Right cardiac atrium (tissue), 5 donors: ENCODE measurements around the gene DCUN1D3. TPM values are rescaled to one million over a fixed set of nuclear protein-coding genes. Genes with fewer than 3 reads are reported as not detected.

Source experiments
- polyA plus RNA-seq: library from polyadenylated mRNA; stranded (reverse); fragments of 200-250 nt; gene quantifications from one replicate; pipeline ENCODE4 v1.2.3, GENCODE V29; 2013
- total RNA-seq, 4 donors: library from RNA; stranded (reverse); fragmentation: NEBNext Ultra II Directional; extraction: Animal tissue kit (Norgen Biotek cat#: 25700); gene quantifications; one replicate each; pipeline ENCODE4 v1.2.1, GENCODE V29; 2021
- donor health status: healthy with polysubstance abuse.
- donor health status: DM: no; HTN: yes; CAD: no.
- donor health status: DM: no; HTN: no; CAD: no.
- donor health status: DM: no; HTN: yes; CAD: no; lungs with severe emphysema.
- donor health status: DM: yes; HTN: yes; CAD: no.

DCUN1D3 gene
- total and polyA plus RNA-seq, 5 donors: 4.7 to 20.2 (median 10.4) TPM

Other genes with a start within 250 kb of the DCUN1D3 start
- gene ACSM1, start 202.7 kb downstream of the DCUN1D3 start, total RNA-seq: under 1 TPM in 3 of 4 donors, not detected in 1; 0.17 to 0.26 (median 0.23) TPM
- 0.23 TPM for gene ACSM1, start 202.7 kb downstream of the DCUN1D3 start, polyA plus RNA-seq
- 10 to 100 TPM; 21.6 to 22.3 (median 22.0) TPM for gene THUMPD1, start 158.5 kb downstream of the DCUN1D3 start, total RNA-seq
- 11.7 TPM for gene THUMPD1, start 158.5 kb downstream of the DCUN1D3 start, polyA plus RNA-seq
- 10 to 100 TPM; 12.0 to 21.4 (median 17.5) TPM for gene ACSM3, start 136.3 kb downstream of the DCUN1D3 start, total RNA-seq
- 8.1 TPM for gene ACSM3, start 136.3 kb downstream of the DCUN1D3 start, polyA plus RNA-seq
- 10 to 100 TPM; 10.1 to 14.0 (median 11.1) TPM for gene ERI2, start 93.9 kb downstream of the DCUN1D3 start, total RNA-seq
- 5.4 TPM for gene ERI2, start 93.9 kb downstream of the DCUN1D3 start, polyA plus RNA-seq
- gene REXO5, start 93.8 kb downstream of the DCUN1D3 start, total RNA-seq: 1 to 10 TPM; 2.3 to 3.8 (median 2.9) TPM
- gene REXO5, start 93.8 kb downstream of the DCUN1D3 start, polyA plus RNA-seq: 2.1 TPM
- 10 to 100 TPM; 29.5 to 36.4 (median 35.5) TPM for gene LYRM1, start 413 bp upstream of the DCUN1D3 start, total RNA-seq
- gene LYRM1, start 413 bp upstream of the DCUN1D3 start, polyA plus RNA-seq: 54.8 TPM